GM23338 (cell line): ENCODE data around the gene KHDC1.
"Not testable (repeated sequence)": the region's sequence is repeated elsewhere in the genome, so short reads cannot be mapped to it uniquely, and the experiment has no call there.

Source experiments
- POLR2AphosphoS5 ChIP-seq: IDR thresholded peaks from 2 replicates; pipeline ENCODE4 v1.6.1; 2016; ENCODE audit warnings: antibody characterized with exemption, low read depth
- TF ChIP-seq, protein P1 (sequence below), 2 experiments: fragments of 200-600 bp in 1 of 2; sonication (generic) in 1 of 2; conservative IDR thresholded peaks; 2 replicates each; pipeline versions ENCODE4 v1.5.1 to v1.6.1; 2016 to 2017; ENCODE audit warnings: antibody characterized with exemption in 2 of 2, low read depth in 2 of 2, mild to moderate bottlenecking in 2 of 2, moderate library complexity in 1 of 2

DNA sequence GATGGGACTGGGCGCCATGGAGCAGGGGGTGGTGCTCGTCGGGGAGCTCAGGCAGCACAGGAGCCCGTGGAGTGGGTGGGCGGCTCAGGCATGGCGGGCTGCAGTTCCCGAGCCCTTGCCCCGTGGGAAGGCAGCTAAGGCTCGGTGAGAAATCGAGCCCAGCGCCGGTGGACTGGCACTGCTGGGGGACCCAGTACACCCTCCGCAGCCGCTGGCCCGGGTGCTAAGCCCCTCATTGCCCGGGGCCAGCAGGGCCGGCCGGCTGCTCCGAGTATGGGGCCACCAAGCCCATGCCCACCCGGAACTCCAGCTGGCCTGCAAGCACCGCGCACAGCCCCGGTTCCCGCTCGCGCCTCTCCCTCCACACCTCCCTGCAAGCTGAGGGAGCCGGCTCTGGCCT lies 5.9 kb upstream of the KHDC1 start:
- TF ChIP-seq, protein P1, sequence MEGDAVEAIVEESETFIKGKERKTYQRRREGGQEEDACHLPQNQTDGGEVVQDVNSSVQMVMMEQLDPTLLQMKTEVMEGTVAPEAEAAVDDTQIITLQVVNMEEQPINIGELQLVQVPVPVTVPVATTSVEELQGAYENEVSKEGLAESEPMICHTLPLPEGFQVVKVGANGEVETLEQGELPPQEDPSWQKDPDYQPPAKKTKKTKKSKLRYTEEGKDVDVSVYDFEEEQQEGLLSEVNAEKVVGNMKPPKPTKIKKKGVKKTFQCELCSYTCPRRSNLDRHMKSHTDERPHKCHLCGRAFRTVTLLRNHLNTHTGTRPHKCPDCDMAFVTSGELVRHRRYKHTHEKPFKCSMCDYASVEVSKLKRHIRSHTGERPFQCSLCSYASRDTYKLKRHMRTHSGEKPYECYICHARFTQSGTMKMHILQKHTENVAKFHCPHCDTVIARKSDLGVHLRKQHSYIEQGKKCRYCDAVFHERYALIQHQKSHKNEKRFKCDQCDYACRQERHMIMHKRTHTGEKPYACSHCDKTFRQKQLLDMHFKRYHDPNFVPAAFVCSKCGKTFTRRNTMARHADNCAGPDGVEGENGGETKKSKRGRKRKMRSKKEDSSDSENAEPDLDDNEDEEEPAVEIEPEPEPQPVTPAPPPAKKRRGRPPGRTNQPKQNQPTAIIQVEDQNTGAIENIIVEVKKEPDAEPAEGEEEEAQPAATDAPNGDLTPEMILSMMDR (conservative IDR thresholded peaks at IDR 0.05; ENCODE audit: low read depth in 2 of 2): not testable (repeated sequence)
- not testable (repeated sequence) for TF ChIP-seq POLR2AphosphoS5
